Occipital lobe (tissue), 2 donors: ENCODE data around the gene PDGFB. TPM values are rescaled to one million over a fixed set of nuclear protein-coding genes. Genes with fewer than 3 reads are reported as not detected.

ENCODE experiments used
- DNase-seq: peaks from one replicate; lab custom pipeline; 2025; lab: John Stamatoyannopoulos, UW
- total RNA-seq: library from RNA; depleted of rRNA; stranded (reverse); fragments of >200 nt; gene quantifications from one replicate; pipeline ENCODE4 v1.2.3, GENCODE V29; 2014

Gene PDGFB
- total RNA-seq, result 2.5 TPM

GRCh38 chr22:39244496-39245129 is at the start of gene PDGFB:
Gene PDGFB (minus strand): TSS chr22:39244982. CDS start chr22:39243963, 1,019 bp downstream.
- peak; percentile 52 for DNase-seq

- no peak for DNase-seq
These were observed 49.1 kb upstream of the PDGFB start for GRCh38 chr22:39293766-39294368.

- peak; percentile 68 for DNase-seq
These were observed 47.8 kb upstream of the PDGFB start for GRCh38 chr22:39292561-39293074.

GRCh38 chr22:39292031-39292462 is 47.3 kb upstream of the PDGFB start:
- no peak for DNase-seq

- DNase-seq, result no peak
These were observed 46.7 kb upstream of the PDGFB start for GRCh38 chr22:39291523-39291922.

- no peak for DNase-seq
These were observed 46.0 kb upstream of the PDGFB start for GRCh38 chr22:39290724-39291161.

GRCh38 chr22:39289975-39290720 is 45.4 kb upstream of the PDGFB start:
- DNase-seq, result no peak

- no peak for DNase-seq
These were observed 44.8 kb upstream of the PDGFB start for GRCh38 chr22:39289533-39289932.

- no peak for DNase-seq
These were observed 43.5 kb upstream of the PDGFB start for GRCh38 chr22:39288135-39288898.

- DNase-seq, result no peak
These were observed 42.4 kb upstream of the PDGFB start for GRCh38 chr22:39287076-39287725.

GRCh38 chr22:39284983-39285382 is 40.2 kb upstream of the PDGFB start:
- DNase-seq, result no peak

GRCh38 chr22:39284142-39284980 is 39.6 kb upstream of the PDGFB start:
- DNase-seq, result no peak

- peak; percentile 35 for DNase-seq
These were observed 38.8 kb upstream of the PDGFB start for GRCh38 chr22:39283322-39284141.

- DNase-seq, result no peak
These were observed 38.0 kb upstream of the PDGFB start for GRCh38 chr22:39282645-39283321.

GRCh38 chr22:39281126-39281525 is 36.3 kb upstream of the PDGFB start:
- no peak for DNase-seq

GRCh38 chr22:39280250-39280649 is 35.5 kb upstream of the PDGFB start:
- no peak for DNase-seq

- DNase-seq, result no peak
These were observed 34.5 kb upstream of the PDGFB start for GRCh38 chr22:39279170-39279850.

GRCh38 chr22:39278040-39278439 is 33.3 kb upstream of the PDGFB start:
- DNase-seq, result no peak
